SK-N-SH (cell line): ENCODE measurements around the gene CACNA2D3. TPM values are rescaled to one million over a fixed set of nuclear protein-coding genes. Genes with fewer than 3 reads are reported as not detected.

Source experiments
- CTCF ChIA-PET: fragments of 300-600, 350-600 bp; formaldehyde crosslinking; extraction: SDS; loops from one replicate; lab custom pipeline; 2021; lab: Yijun Ruan, JAX
- POLR2A ChIA-PET: fragments of 350-600 bp; sonication (Branson Sonifier 250); formaldehyde crosslinking; extraction: SDS; loops from one replicate; lab custom pipeline; 2020; ENCODE audit warnings: antibody characterized with exemption, inconsistent platforms; lab: Yijun Ruan, JAX
- DNase-seq: peaks from one replicate; pipeline ENCODE4 v3.0.0; 2012
- H2AFZ ChIP-seq: fragments of 200-600 bp; sonication (generic); 2 replicates; pipeline ENCODE4 v1.8.1; 2016; ENCODE audit warnings: antibody characterized with exemption, mild to moderate bottlenecking, low read depth
- H3F3A ChIP-seq: fragments of 200-600 bp; sonication (generic); replicated peaks from 2 replicates; pipeline ENCODE3; 2016; ENCODE audit warnings: antibody characterized with exemption, mild to moderate bottlenecking; ENCODE audit not compliant: insufficient read depth
- H3K27ac ChIP-seq, 2 experiments: fragments of 200-500 bp in 1 of 2; fragments of 200-600 bp in 1 of 2; sonication (Bioruptor generic) in 1 of 2; sonication (generic), shearing (Covaris generic) in 1 of 2; 2 replicates each; pipeline versions ENCODE4 v1.5.1 to v1.6.1; 2014 to 2016; ENCODE audit warnings: low read depth in 2 of 2, inconsistent platforms in 1 of 2, low read length in 1 of 2, mild to moderate bottlenecking in 1 of 2, mixed read lengths in 1 of 2
- H3K27me3 ChIP-seq: fragments of 200-600 bp; sonication (generic), shearing (Covaris generic); 2 replicates; pipeline ENCODE4 v1.6.1; 2016; ENCODE audit warnings: mixed run types; ENCODE audit not compliant: insufficient read depth
- H3K36me3 ChIP-seq, 2 experiments: fragments of 200-500 bp in 1 of 2; fragments of 200-600 bp in 1 of 2; sonication (Bioruptor generic) in 1 of 2; sonication (generic) in 1 of 2; replicated peaks in 1 of 2; 2 replicates each; pipeline versions ENCODE3 to v1.5.1; 2014 to 2016; ENCODE audit warnings: low read length in 1 of 2, mild to moderate bottlenecking in 1 of 2; ENCODE audit not compliant: insufficient read depth in 2 of 2, control insufficient read depth in 1 of 2
- H3K4me1 ChIP-seq, 2 experiments: fragments of 200-500 bp in 1 of 2; fragments of 200-600 bp in 1 of 2; sonication (Bioruptor generic) in 1 of 2; sonication (generic), shearing (Covaris generic) in 1 of 2; 2 replicates each; pipeline versions ENCODE4 v1.5.1 to v1.6.1; 2014 to 2016; ENCODE audit warnings: low read depth in 1 of 2, low read length in 1 of 2, mixed run types in 1 of 2; ENCODE audit not compliant: insufficient read depth in 2 of 2, control insufficient read depth in 1 of 2
- H3K4me2 ChIP-seq: fragments of 200-600 bp; sonication (generic), shearing (Covaris generic); 2 replicates; pipeline ENCODE4 v1.6.1; 2017; ENCODE audit warnings: mixed run types
- H3K4me3 ChIP-seq, 2 experiments: fragments of 200-500 bp in 1 of 2; fragments of 200-600 bp in 1 of 2; sonication (Bioruptor generic) in 1 of 2; sonication (generic), shearing (Covaris generic) in 1 of 2; 2 replicates each; pipeline versions ENCODE4 v1.5.1 to v1.8.1; 2014 to 2016; ENCODE audit warnings: low read depth in 2 of 2, inconsistent platforms in 1 of 2, low read length in 1 of 2, mild to moderate bottlenecking in 1 of 2, mixed read lengths in 1 of 2, moderate library complexity in 1 of 2
- H3K79me2 ChIP-seq: fragments of 200-600 bp; sonication (generic); 2 replicates; pipeline ENCODE4 v1.8.1; 2017; ENCODE audit warnings: mild to moderate bottlenecking; ENCODE audit not compliant: insufficient read depth
- H3K9ac ChIP-seq: fragments of 200-600 bp; sonication (generic); 2 replicates; pipeline ENCODE4 v1.6.1; 2017; ENCODE audit warnings: mixed run types
- H3K9me2 ChIP-seq: fragments of 200-600 bp; sonication (generic); 2 replicates; pipeline ENCODE4 v1.6.1; 2017; ENCODE audit warnings: mixed run types
- H3K9me3 ChIP-seq: fragments of 200-600 bp; sonication (generic); 2 replicates; pipeline ENCODE4 v1.6.1; 2017; ENCODE audit warnings: mixed run types, mild to moderate bottlenecking, moderate library complexity
- H4K20me1 ChIP-seq: fragments of 200-600 bp; sonication (generic); 2 replicates; pipeline ENCODE4 v1.6.1; 2017; ENCODE audit warnings: mild to moderate bottlenecking, mixed run types; ENCODE audit not compliant: insufficient read depth
- CHD2 ChIP-seq: fragments of 150-350 bp; IDR thresholded peaks from 2 replicates; pipeline ENCODE4 v1.6.1; 2018; ENCODE audit warnings: low read length; ENCODE audit not compliant: partially characterized antibody
- CTCF ChIP-seq: fragments of 200-600 bp; sonication (generic); IDR thresholded peaks from 2 replicates; pipeline ENCODE4 v1.6.1; 2017; ENCODE audit warnings: antibody characterized with exemption, mild to moderate bottlenecking, moderate library complexity
- ELF1 ChIP-seq: IDR thresholded peaks from 2 replicates; pipeline ENCODE4 v1.4.0; 2012
- EP300 ChIP-seq, 2 experiments: IDR thresholded peaks; 2 replicates each; pipeline versions ENCODE4 v1.4.0 to v1.6.1; 2012; ENCODE audit warnings: borderline replicate concordance in 1 of 2, low read depth in 1 of 2, low read length in 1 of 2
- EZH2phosphoT487 ChIP-seq: fragments of 200-600 bp; sonication (generic); IDR thresholded peaks from 2 replicates; pipeline ENCODE4 v1.6.1; 2017; ENCODE audit warnings: low read depth, mixed run types, mild to moderate bottlenecking, antibody characterized with exemption, moderate library complexity, borderline replicate concordance
- FOSL2 ChIP-seq: IDR thresholded peaks from 2 replicates; pipeline ENCODE4 v1.4.0; 2012; ENCODE audit warnings: low read depth, mild to moderate bottlenecking, moderate library complexity, borderline replicate concordance
- GATA2 ChIP-seq: sonication (generic); formaldehyde crosslinking; IDR thresholded peaks from 2 replicates; pipeline ENCODE4 v1.5.0; 2020; ENCODE audit warnings: mild to moderate bottlenecking, missing genetic modification reagents
- IRF3 ChIP-seq: fragments of 150-350 bp; IDR thresholded peaks from 2 replicates; pipeline ENCODE4 v1.6.1; 2016; ENCODE audit warnings: mild to moderate bottlenecking, low read depth, low read length
- MEF2A ChIP-seq: IDR thresholded peaks from 2 replicates; pipeline ENCODE4 v1.4.0; 2012; ENCODE audit warnings: low read depth, borderline replicate concordance
- NFIC ChIP-seq: IDR thresholded peaks from 2 replicates; pipeline ENCODE4 v1.4.0; 2012; ENCODE audit warnings: borderline replicate concordance
- RAD21 ChIP-seq: IDR thresholded peaks from 2 replicates; pipeline ENCODE4 v1.6.1; 2012; ENCODE audit warnings: mild to moderate bottlenecking, low read length
- RFX5 ChIP-seq: IDR thresholded peaks from 2 replicates; pipeline ENCODE4 v1.6.1; 2012; ENCODE audit warnings: mild to moderate bottlenecking, improper control_type of control experiment, low read length
- SIN3A ChIP-seq: IDR thresholded peaks from 2 replicates; pipeline ENCODE4 v1.6.1; 2012; ENCODE audit warnings: low read depth, mild to moderate bottlenecking, low read length, moderate library complexity, borderline replicate concordance
- SMC3 ChIP-seq: IDR thresholded peaks from 2 replicates; pipeline ENCODE4 v1.6.1; 2012; ENCODE audit warnings: low read depth, low read length, improper control_type of control experiment
- TEAD4 ChIP-seq: IDR thresholded peaks from 2 replicates; pipeline ENCODE4 v1.4.0; 2012; ENCODE audit warnings: mild to moderate bottlenecking, borderline replicate concordance; ENCODE audit not compliant: insufficient read depth
- YY1 ChIP-seq: IDR thresholded peaks from 2 replicates; pipeline ENCODE4 v1.4.0; 2012; ENCODE audit warnings: low read depth, mild to moderate bottlenecking
- ZBTB33 ChIP-seq: IDR thresholded peaks from 2 replicates; pipeline ENCODE4 v1.4.0; 2012; ENCODE audit warnings: low read depth, borderline replicate concordance
- WGBS: methylation state at CpG from one replicate; pipeline ENCODE4 v1.1.6; 2017; ENCODE audit warnings: low lambda C conversion rate; 5-methylcytosine and 5-hydroxymethylcytosine counted together
- polyA plus RNA-seq, 3 experiments: library from polyadenylated mRNA; depleted of rRNA; stranded (reverse); fragments of >200 nt; gene quantifications; 2 replicates each; pipeline ENCODE4 v1.2.3, GENCODE V29; 2012
- TF ChIP-seq, protein P1 (sequence below): IDR thresholded peaks from 2 replicates; pipeline ENCODE4 v1.4.0; 2012; ENCODE audit warnings: low read depth, borderline replicate concordance
- TF ChIP-seq, protein P2 (sequence below): IDR thresholded peaks from 2 replicates; pipeline ENCODE4; 2012
- TF ChIP-seq, protein P3 (sequence below): IDR thresholded peaks from 2 replicates; pipeline ENCODE4 v1.4.0; 2012; ENCODE audit warnings: low read depth

The CACNA2D3 gene
- polyA plus RNA-seq, 1 of the 3 experiments (the other 2 are of a cell fraction): 0.15 TPM

GRCh38 chr3:54215521-54215920, 93.2 kb downstream of the CACNA2D3 start:
- no peaks in the 10 kb centered on the region for H3K79me2 ChIP-seq
- no peaks in the 10 kb centered on the region for H3K9me3 ChIP-seq
- no peaks in the 10 kb centered on the region for H3K27me3 ChIP-seq
- no peaks in the 10 kb centered on the region for H3K9me2 ChIP-seq
- H3F3A ChIP-seq: no peaks in the 10 kb centered on the region
- no peak overlapping the region for H2AFZ ChIP-seq
- no peak overlapping the region for H3K27ac ChIP-seq
- no peaks in the 10 kb centered on the region for H3K36me3 ChIP-seq
- H4K20me1 ChIP-seq: no peaks in the 10 kb centered on the region
- TF ChIP-seq, protein P1, sequence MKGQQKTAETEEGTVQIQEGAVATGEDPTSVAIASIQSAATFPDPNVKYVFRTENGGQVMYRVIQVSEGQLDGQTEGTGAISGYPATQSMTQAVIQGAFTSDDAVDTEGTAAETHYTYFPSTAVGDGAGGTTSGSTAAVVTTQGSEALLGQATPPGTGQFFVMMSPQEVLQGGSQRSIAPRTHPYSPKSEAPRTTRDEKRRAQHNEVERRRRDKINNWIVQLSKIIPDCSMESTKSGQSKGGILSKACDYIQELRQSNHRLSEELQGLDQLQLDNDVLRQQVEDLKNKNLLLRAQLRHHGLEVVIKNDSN: no peak
- no peak for TF ChIP-seq NFIC
- TF ChIP-seq TEAD4: no peak
- no peak for TF ChIP-seq CHD2
- no peak for TF ChIP-seq ZBTB33
- no peak for TF ChIP-seq RAD21
- TF ChIP-seq, protein P2, sequence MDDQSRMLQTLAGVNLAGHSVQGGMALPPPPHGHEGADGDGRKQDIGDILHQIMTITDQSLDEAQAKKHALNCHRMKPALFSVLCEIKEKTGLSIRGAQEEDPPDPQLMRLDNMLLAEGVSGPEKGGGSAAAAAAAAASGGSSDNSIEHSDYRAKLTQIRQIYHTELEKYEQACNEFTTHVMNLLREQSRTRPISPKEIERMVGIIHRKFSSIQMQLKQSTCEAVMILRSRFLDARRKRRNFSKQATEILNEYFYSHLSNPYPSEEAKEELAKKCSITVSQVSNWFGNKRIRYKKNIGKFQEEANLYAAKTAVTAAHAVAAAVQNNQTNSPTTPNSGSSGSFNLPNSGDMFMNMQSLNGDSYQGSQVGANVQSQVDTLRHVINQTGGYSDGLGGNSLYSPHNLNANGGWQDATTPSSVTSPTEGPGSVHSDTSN: no peak
- TF ChIP-seq GATA2: no peak
- no peak for TF ChIP-seq ELF1
- TF ChIP-seq YY1: no peak
- no peak for TF ChIP-seq FOSL2
- no peak for TF ChIP-seq EP300 (IDR thresholded peaks at IDR 0.05; ENCODE audit: borderline replicate concordance in 1 of 2, low read depth in 1 of 2, low read length in 1 of 2)
- TF ChIP-seq IRF3: no peak
- no peak overlapping the region for H3K9ac ChIP-seq
- CTCF ChIA-PET: interaction anchor here (1.8 kb wide), 1 partner anchor 69 kb away, joined by 5 read pairs; no protein-coding TSS in a partner anchor
- H3K4me3 ChIP-seq: no peak overlapping the region
- H3K4me1 ChIP-seq: no peaks in the 10 kb centered on the region
- 66% methylated on average over 5 of the region's 5 CpGs for WGBS
- POLR2A ChIA-PET: no interaction called here
- DNase-seq: no peak
- no peak overlapping the region for H3K4me2 ChIP-seq

DNA sequence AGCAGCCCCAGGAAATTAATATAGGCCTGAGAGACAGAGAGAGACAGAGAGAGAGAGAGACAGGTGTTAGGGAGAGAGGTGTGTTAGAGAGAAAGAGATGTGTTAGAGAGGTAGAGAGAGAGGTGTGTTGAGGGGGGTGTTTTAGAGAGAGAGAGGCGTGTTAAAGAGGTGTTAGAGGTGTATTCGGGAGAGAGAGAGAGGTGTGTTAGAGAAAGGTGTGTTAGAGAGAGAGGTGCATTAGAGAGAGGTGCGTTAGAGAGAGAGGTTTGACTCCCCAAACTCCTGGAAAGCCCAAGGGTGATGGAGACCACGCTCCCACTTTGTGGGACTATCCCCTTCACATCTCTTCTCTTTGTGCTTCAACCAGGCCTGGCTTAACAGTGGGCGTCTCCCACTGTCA, 95.5 kb downstream of the CACNA2D3 start:
- Histone ChIP-seq H4K20me1 (no peaks in the 10 kb centered on the region), H3F3A (no peaks in the 10 kb centered on the region), H3K9ac (no peak overlapping the region), H2AFZ (no peak overlapping the region), H3K27me3 (no peaks in the 10 kb centered on the region), H3K9me3 (no peaks in the 10 kb centered on the region), H3K4me3 (no peak overlapping the region), H3K27ac (no peak overlapping the region), H3K4me2 (no peak overlapping the region), H3K36me3 (no peaks in the 10 kb centered on the region), H3K79me2 (no peaks in the 10 kb centered on the region), H3K4me1 (no peaks in the 10 kb centered on the region), H3K9me2 (no peaks in the 10 kb centered on the region)
- DNase-seq: no peak
- ChIA-PET POLR2A (no interaction called here), CTCF (interaction anchor here (1.7 kb wide), 1 partner anchor 71 kb away, joined by 5 read pairs; no protein-coding TSS in a partner anchor)
- 29% methylated on average over 5 of the region's 5 CpGs for WGBS
- no peak for TF ChIP-seq CHD2
- no peak for TF ChIP-seq SMC3
- TF ChIP-seq MEF2A: no peak
- TF ChIP-seq SIN3A: no peak
- no peak for TF ChIP-seq CTCF
- no peak for TF ChIP-seq EZH2phosphoT487
- no peak for TF ChIP-seq YY1
- no peak for TF ChIP-seq RFX5
- TF ChIP-seq, protein P2: no peak
- no peak for TF ChIP-seq RAD21
- TF ChIP-seq, protein P3, sequence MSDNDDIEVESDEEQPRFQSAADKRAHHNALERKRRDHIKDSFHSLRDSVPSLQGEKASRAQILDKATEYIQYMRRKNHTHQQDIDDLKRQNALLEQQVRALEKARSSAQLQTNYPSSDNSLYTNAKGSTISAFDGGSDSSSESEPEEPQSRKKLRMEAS: no peak
- no peak for TF ChIP-seq NFIC
